ENCODE results near the gene PPFIA4. TPM values are rescaled to one million over a fixed set of nuclear protein-coding genes. Genes with fewer than 3 reads are reported as not detected.

The PPFIA4 gene
- total and polyA plus RNA-seq, 2 donors (not counting 3 experiments of a cell fraction or from before 2014, with no cell fraction given) = 0.17 to 0.22 TPM

- Histone ChIP-seq H3K9me1 (replicated peaks; ENCODE audit: control insufficient read depth, extremely low read depth, insufficient read depth, low read length) (no peaks in the 10 kb centered on the region), H3K27ac (ENCODE audit: insufficient read depth, low read depth, low read length) (no peak overlapping the region), H2AFZ (ENCODE audit: low read depth, low read length) (no peak overlapping the region), H3K4me3 (replicated peaks in 1 of 3; ENCODE audit: insufficient read depth in 1 of 3, low read depth in 1 of 3, low read length in 3 of 3) (no peak overlapping the region), H4K20me1 (replicated peaks; ENCODE audit: control insufficient read depth, extremely low read depth, insufficient read depth, low read length) (no peaks in the 10 kb centered on the region), H3K9ac (replicated peaks; ENCODE audit: extremely low read depth, insufficient read depth, low read length) (no peak overlapping the region), H3K4me1 (ENCODE audit: control insufficient read depth, extremely low read depth, insufficient read depth, low read length) (no peaks in the 10 kb centered on the region), H3K27me3 (ENCODE audit: control insufficient read depth in 2 of 2, insufficient read depth in 2 of 2, low read length in 2 of 2) (peaks cover 0 to 3% of the 10 kb centered on the region in 2 experiments), H3K79me2 (ENCODE audit: control insufficient read depth, insufficient read depth, low read length) (no peaks in the 10 kb centered on the region), H3K4me2 (ENCODE audit: insufficient read depth, low read length) (no peak overlapping the region), H3K9me3 (replicated peaks; ENCODE audit: control insufficient read depth, insufficient read depth, low read length) (no peaks in the 10 kb centered on the region), H3K36me3 (ENCODE audit: control insufficient read depth in 2 of 2, extremely low read depth in 1 of 2, insufficient read depth in 2 of 2, low read length in 2 of 2) (no peaks in the 10 kb centered on the region)
- ChIA-PET POLR2A (no interaction called here), CTCF (interaction anchor here (2.4 to 7.5 kb wide), 2 partner anchors 11 to 67 kb away, joined by 8 to 33 read pairs; no protein-coding TSS in a partner anchor)
- no peak for TF ChIP-seq POLR2A (IDR thresholded peaks at IDR 0.05; ENCODE audit: low read depth, low read length)
- no TSS peak for BruUV-seq (replicated peaks)
- no peak for DNase-seq (ENCODE audit: low read depth, low spot score)
- dilution Hi-C loops (cut with MboI; ENCODE audit: extremely low pct_ligation_motif_present, low sequenced_read_pairs) (no loop called here), intact Hi-C loops (cut with micrococcal nuclease) (no loop called here)
- FAIRE-seq = no peak
These were observed 24.5 kb downstream of the PPFIA4 start for GRCh38 chr1:203050826-203051225.

- BruUV-seq (replicated peaks) = no TSS peak
- no peaks in the 10 kb centered on the region for H4K20me1 ChIP-seq (replicated peaks; ENCODE audit: control insufficient read depth, extremely low read depth, insufficient read depth, low read length)
- no peaks in the 10 kb centered on the region for H3K9me1 ChIP-seq (replicated peaks; ENCODE audit: control insufficient read depth, extremely low read depth, insufficient read depth, low read length)
- TF ChIP-seq MYC (IDR thresholded peaks at IDR 0.05; ENCODE audit: low read depth, low read length) (no peak), POLR2AphosphoS5 (IDR thresholded peaks at IDR 0.05; ENCODE audit: insufficient read depth, low read depth, low read length) (no peak), MAX (IDR thresholded peaks at IDR 0.05; ENCODE audit: insufficient read depth, insufficient read length) (no peak), EZH2 (IDR thresholded peaks at IDR 0.05; ENCODE audit: borderline replicate concordance, low read depth, low read length, severe bottlenecking) (no peak), POLR2A (IDR thresholded peaks at IDR 0.05; ENCODE audit: low read depth, low read length) (no peak), CTCF (IDR thresholded peaks at IDR 0.05; ENCODE audit: extremely low read depth in 1 of 2, insufficient read depth in 1 of 2, low read depth in 1 of 2, low read length in 2 of 2) (no peak), GATA2 (IDR thresholded peaks at IDR 0.05; ENCODE audit: insufficient read depth, insufficient read length, low read depth, low read length) (no peak), JUN (IDR thresholded peaks at IDR 0.05; ENCODE audit: borderline replicate concordance, insufficient read depth, insufficient read length, low read depth) (no peak), FOS (IDR thresholded peaks at IDR 0.05; ENCODE audit: borderline replicate concordance, insufficient read depth, low read length) (no peak)
- no peak for FAIRE-seq
- ChIA-PET POLR2A (no interaction called here), CTCF (interaction anchor here (1.3 to 7.5 kb wide), 3 partner anchors 12 to 164 kb away, joined by 3 to 33 read pairs (median 8); no protein-coding TSS in a partner anchor)
- no peak overlapping the region for H3K9ac ChIP-seq (replicated peaks; ENCODE audit: extremely low read depth, insufficient read depth, low read length)
- DNase-seq (ENCODE audit: low read depth, low spot score) = no peak
- no peak overlapping the region for H3K4me3 ChIP-seq (replicated peaks in 1 of 3; ENCODE audit: insufficient read depth in 1 of 3, low read depth in 1 of 3, low read length in 3 of 3)
- H3K36me3 ChIP-seq (ENCODE audit: control insufficient read depth in 2 of 2, extremely low read depth in 1 of 2, insufficient read depth in 2 of 2, low read length in 2 of 2) = no peaks in the 10 kb centered on the region
- H2AFZ ChIP-seq (ENCODE audit: low read depth, low read length) = no peak overlapping the region
- dilution Hi-C loops (cut with MboI; ENCODE audit: extremely low pct_ligation_motif_present, low sequenced_read_pairs) (no loop called here), intact Hi-C loops (cut with micrococcal nuclease) (no loop called here)
- H3K9me3 ChIP-seq (replicated peaks; ENCODE audit: control insufficient read depth, insufficient read depth, low read length) = no peaks in the 10 kb centered on the region
- no peaks in the 10 kb centered on the region for H3K4me1 ChIP-seq (ENCODE audit: control insufficient read depth, extremely low read depth, insufficient read depth, low read length)
- H3K27ac ChIP-seq (ENCODE audit: insufficient read depth, low read depth, low read length) = no peak overlapping the region
- no peak overlapping the region for H3K4me2 ChIP-seq (ENCODE audit: insufficient read depth, low read length)
- H3K79me2 ChIP-seq (ENCODE audit: control insufficient read depth, insufficient read depth, low read length) = no peaks in the 10 kb centered on the region
- H3K27me3 ChIP-seq (ENCODE audit: control insufficient read depth in 2 of 2, insufficient read depth in 2 of 2, low read length in 2 of 2) = peaks cover 0 to 3% of the 10 kb centered on the region in 2 experiments
These were observed 25.6 kb downstream of the PPFIA4 start for GRCh38 chr1:203051841-203052324.

Data from endothelial cell of umbilical vein (primary cell).